Measurements from ENCODE around the gene AUNIP. TPM values are rescaled to one million over a fixed set of nuclear protein-coding genes. Genes with fewer than 3 reads are reported as not detected.

Gene AUNIP
- total RNA-seq, 1 donor from 2014 or later = not detected

GRCh38 chr1:25813071-25813733 lies 46.1 kb downstream of the AUNIP start:
- Histone ChIP-seq H3K36me3 (peaks cover 59 to 75% of the 10 kb centered on the region in 2 donors), H3K4me1 (peaks cover 0 to 7% of the 10 kb centered on the region in 2 donors), H3K9me3 (no peaks in the 10 kb centered on the region), H3K4me3 (no peak overlapping the region), H3K27ac (no peak overlapping the region), H3K27me3 (no peaks in the 10 kb centered on the region)
- no peak for DNase-seq (ENCODE audit: low spot score in 2 of 2)
- intact Hi-C loops (cut with DNase I) = no loop called here
- TF ChIP-seq CTCF (IDR thresholded peaks at IDR 0.05) = no peak

GRCh38 chr1:25811384-25812082 lies 47.7 kb downstream of the AUNIP start:
- Histone ChIP-seq H3K36me3 (peaks cover 64 to 87% of the 10 kb centered on the region in 2 donors), H3K27me3 (no peaks in the 10 kb centered on the region), H3K4me1 (peaks cover 0 to 11% of the 10 kb centered on the region in 2 donors), H3K27ac (no peak overlapping the region), H3K9me3 (no peaks in the 10 kb centered on the region), H3K4me3 (no peak overlapping the region)
- no peak for TF ChIP-seq CTCF (IDR thresholded peaks at IDR 0.05)
- intact Hi-C loops (cut with DNase I) = no loop called here
- DNase-seq (ENCODE audit: low spot score in 2 of 2) = no peak

- TF ChIP-seq CTCF (IDR thresholded peaks at IDR 0.05) = peak; percentile 88 to 96 (median 95)
- H3K27me3 ChIP-seq = no peaks in the 10 kb centered on the region
- no peaks in the 10 kb centered on the region for H3K9me3 ChIP-seq
- intact Hi-C loops (cut with DNase I) = no loop called here
- DNase-seq (ENCODE audit: low spot score in 2 of 2) = peak in 1 of 2 donors; percentile 86
- H3K4me1 ChIP-seq = peaks cover 8 to 20% of the 10 kb centered on the region in 2 donors
- no peak overlapping the region for H3K27ac ChIP-seq
- H3K4me3 ChIP-seq = no peak overlapping the region
- peaks cover 55 to 81% of the 10 kb centered on the region in 2 donors for H3K36me3 ChIP-seq
Measured at GRCh38 chr1:25810341-25811299, 48.6 kb downstream of the AUNIP start.

- Histone ChIP-seq H3K9me3 (no peaks in the 10 kb centered on the region), H3K27me3 (no peaks in the 10 kb centered on the region), H3K4me1 (peaks cover 15 to 26% of the 10 kb centered on the region in 2 donors), H3K4me3 (no peak overlapping the region), H3K27ac (no peak overlapping the region), H3K36me3 (peaks cover 48 to 75% of the 10 kb centered on the region in 2 donors)
- DNase-seq (ENCODE audit: low spot score in 2 of 2) = no peak
- intact Hi-C loops (cut with DNase I) = loop anchor here (5.0 kb wide), 1 partner anchor 268 kb away; the partner anchor contains the start of gene LDLRAP1
- TF ChIP-seq CTCF (IDR thresholded peaks at IDR 0.05) = no peak
Measured at GRCh38 chr1:25809929-25810328, 49.3 kb downstream of the AUNIP start.

- Histone ChIP-seq H3K27me3 (no peaks in the 10 kb centered on the region), H3K9me3 (no peaks in the 10 kb centered on the region), H3K4me3 (no peak overlapping the region), H3K27ac (no peak overlapping the region), H3K4me1 (peaks cover 15 to 29% of the 10 kb centered on the region in 2 donors), H3K36me3 (peaks cover 46 to 69% of the 10 kb centered on the region in 2 donors)
- TF ChIP-seq CTCF (IDR thresholded peaks at IDR 0.05) = no peak
- intact Hi-C loops (cut with DNase I) = loop anchor here (5.0 kb wide), 1 partner anchor 267 kb away; the partner anchor contains the start of gene LDLRAP1
- no peak for DNase-seq (ENCODE audit: low spot score in 2 of 2)
Measured at GRCh38 chr1:25809283-25809926, 49.9 kb downstream of the AUNIP start.
